HG03439 (cell line): ENCODE results near the gene IMMP2L.
"Not testable (repeated sequence)": the region's sequence is repeated elsewhere in the genome, so short reads cannot be mapped to it uniquely, and the experiment has no call there.

Experiments used
- ATAC-seq: cut with Tn5 transposase; IDR thresholded peaks from one replicate; pipeline ENCODE4 v1.9.1; 2021; ENCODE audit warnings: mild to moderate bottlenecking, moderate library complexity; ENCODE audit not compliant: unreplicated experiment

IMMP2L gene

DNA sequence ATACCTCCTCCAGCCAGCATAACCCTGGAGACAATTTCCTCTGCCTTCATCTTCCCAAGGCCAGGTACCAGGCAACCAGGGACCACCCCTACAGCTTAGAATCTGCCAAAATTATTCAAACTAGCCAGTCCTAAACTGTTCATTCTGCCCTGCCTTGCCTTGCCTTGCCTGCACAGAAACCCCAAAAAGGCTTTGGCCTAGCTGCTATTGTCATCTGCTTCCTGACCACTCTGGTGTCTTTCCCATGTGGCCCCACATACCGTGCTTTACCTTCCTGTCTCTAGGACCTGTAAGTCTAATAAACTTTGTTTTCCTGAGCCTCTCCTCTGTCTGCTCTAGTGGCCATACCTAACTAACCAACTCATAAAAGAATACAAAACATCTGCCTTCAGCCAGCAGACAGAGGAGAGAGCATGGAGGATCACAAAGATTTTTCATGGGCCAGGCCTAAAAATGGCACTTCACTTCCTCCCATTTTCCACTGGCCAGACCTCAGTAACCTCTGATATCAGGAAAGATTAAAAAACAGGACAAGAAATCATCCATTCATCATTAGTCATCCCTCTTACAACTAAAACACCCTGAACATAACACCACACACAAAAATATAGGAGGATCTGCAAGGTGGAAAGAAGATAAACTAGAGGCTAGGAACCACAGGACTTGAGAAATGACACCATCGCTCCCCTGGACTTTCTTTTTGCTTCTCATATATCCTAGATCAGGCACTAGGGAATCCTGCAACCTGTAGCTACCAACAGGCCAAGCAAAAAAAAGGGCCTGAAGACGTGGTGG lies 51.5 kb downstream of the IMMP2L start:
- ATAC-seq, result no peak

DNA sequence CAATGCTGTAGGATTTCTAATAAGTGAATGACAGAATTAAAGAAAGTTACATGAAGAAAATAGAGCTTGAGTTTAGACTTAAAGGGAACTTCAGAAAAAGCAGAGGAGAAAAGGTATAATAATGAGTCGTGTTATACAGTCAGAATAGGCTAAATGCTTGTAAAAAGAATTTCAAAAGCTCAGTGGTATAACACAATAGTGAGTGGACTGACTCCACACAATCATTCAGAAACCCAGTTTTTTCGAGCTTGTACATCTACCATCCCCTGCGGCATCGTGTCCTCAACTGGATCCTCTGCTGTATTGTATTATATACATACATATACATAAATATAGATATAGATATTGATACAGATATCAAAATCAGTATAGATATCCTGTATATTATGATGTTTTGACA lies 52.2 kb downstream of the IMMP2L start:
- no peak for ATAC-seq

DNA sequence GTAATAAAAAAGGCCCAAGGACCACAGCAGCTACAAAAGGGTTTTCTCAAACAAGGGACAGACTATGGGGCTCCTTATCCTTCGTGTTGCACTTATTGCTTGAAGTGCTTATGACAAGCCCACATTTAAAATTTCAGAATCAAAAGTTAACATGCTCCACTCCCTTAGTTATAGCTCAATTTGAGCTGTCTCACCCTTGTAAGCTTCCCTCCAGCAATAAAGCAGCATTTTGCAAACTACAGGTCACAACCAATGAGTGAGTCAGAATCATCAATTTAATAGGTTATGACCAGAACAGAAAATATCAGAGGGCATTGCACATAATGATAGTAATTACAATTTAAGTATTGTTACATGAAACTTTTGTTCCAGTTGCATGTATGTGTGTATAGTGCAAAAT lies 53.0 kb downstream of the IMMP2L start:
- ATAC-seq, result no peak

DNA sequence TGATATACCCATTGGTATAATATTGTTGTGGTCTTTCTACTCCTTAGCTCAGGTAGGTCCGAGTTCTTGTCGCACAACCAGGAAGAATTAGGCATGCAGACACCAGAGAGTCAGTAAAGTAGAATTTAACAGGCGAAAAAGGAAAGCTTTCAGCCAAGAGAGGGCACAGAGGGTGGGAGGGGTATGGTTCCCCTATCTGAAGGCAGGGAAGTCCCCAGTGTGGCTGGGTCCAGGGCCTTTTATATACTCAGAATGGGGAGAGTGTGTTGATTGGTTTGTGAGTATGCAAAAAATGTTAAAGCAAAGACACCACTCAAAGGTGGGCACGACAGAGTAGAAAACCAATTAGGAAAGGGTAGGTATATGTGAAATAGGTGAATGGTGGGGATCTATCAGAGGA lies 53.9 kb downstream of the IMMP2L start:
- no peak for ATAC-seq

DNA sequence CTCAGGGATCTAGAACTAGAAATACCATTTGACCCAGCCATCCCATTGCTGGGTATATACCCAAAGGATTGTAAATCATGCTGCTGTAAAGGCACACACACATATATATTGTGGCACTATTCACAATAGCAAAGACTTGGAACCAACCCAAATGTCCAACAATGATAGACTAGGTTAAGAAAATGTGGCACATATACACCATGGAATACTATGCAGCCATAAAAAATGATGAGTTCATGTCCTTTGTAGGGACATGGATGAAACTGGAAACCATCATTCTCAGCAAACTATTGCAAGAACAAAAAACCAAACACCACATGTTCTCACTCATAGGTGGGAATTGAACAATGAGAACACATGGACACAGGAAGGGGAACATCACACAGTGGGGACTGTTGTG lies 56.9 kb downstream of the IMMP2L start:
- ATAC-seq, result not testable (repeated sequence)

- ATAC-seq, result not testable (repeated sequence)
Observed at GRCh38 chr7:111501799-111502198, 60.5 kb downstream of the IMMP2L start.

- no peak for ATAC-seq
Observed at GRCh38 chr7:111499027-111499426, 63.3 kb downstream of the IMMP2L start.

DNA sequence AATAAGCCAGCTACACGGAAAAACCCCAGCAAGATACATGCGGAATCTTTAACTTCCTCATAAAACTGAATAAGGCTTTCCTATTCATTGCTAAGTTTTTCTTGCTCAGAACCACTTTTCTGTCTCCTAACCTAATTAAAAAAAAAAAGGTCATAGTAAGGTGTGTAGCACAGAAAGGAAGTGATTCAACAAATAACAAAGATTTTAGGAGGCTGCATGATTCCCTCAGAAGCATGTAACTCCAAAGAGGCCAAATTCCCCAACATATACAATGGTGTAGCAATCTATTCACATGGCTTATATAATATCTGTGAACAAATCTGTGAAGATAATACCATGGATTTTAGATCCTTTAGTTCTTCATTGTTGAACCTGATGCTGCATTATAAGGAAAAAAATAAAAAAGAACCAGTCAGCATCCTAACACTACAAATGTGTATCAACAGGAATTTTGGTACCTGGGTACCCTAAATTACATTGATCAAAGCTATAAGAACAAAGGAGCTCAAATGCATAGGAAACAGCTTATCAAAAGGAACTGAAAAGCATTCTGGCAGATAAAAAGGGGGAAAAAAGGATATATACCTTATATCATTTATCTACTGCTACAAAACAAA lies 63.8 kb downstream of the IMMP2L start:
- ATAC-seq, result no peak

DNA sequence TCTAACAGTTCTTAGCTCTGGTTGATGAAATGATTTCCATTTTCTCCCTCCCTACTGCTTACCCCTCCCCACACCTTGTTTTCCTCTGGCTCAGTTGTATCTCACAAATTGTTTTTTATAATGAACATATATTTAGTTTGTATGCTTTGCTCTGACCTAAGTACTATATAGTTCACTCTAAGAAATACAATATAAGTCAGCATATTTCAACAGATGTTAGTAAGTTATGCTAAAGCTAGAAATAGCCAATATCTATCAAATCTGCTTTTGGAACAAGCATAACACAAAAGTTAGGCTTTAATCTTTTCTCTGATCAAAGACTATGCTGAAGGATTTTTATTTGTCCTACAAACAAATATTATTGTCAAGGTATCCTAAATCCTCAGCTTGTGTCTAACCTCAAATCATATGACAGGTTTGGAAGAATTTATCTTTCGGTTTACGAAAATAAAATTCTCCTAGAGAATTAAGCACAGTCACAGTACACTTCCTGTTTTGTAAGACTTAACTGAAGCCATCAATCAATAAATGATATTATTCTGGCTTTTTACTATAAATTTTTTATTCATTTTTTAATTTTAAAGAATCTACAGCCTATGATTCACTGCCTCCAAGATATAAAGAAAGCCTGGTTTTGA lies 67.0 kb downstream of the IMMP2L start:
- no peak for ATAC-seq

DNA sequence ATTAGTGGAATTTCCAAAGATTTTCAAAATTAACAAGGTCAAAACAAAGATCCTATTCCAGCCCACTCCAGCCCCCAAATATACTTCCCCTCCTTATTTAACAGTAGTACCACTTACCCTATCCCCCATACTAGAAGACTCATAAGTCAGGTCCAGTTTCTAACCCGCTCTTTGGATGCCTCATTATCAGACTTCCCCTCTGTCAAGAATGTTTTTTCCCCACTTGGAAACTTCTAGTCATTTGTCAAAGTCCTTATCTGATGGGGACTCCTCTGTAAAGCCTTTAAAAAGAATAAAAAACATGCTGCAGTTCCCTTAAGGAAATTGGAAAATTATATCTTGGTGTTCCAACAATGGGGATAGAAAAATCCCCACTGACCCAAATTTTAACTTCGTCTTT lies 70.1 kb downstream of the IMMP2L start:
- no peak for ATAC-seq

DNA sequence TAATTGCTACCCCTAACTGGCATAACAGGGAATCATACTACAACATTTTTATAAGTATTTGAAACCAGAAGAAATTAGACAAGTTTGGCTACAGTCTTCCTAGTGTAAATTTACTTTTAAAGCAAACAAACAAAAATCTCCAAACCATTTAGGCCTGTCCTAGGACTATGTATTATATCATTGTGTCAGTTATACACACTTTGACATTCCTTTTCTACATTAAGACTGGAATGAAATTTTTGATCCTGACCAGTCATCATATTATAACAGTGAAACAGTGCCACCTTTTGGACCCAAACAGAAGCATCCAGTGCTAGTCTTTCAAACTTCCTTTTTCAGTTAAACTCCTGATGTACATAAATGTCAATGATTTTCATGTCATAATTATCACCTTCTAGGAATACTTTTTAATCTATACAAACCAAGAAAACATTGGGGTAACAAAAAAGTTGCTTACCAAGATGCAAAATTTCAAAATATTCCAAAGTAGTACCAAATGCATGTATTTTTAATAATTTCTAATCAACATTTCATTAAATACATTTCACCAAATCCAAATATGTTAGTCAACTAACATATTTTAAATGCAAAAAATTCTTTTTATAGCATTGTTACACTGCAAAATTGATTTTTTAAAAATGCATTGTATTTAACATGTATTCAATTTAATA lies 75.7 kb downstream of the IMMP2L start:
- peak; percentile 68 for ATAC-seq

- no peak for ATAC-seq
Observed at GRCh38 chr7:111485701-111486380, 76.5 kb downstream of the IMMP2L start.

- ATAC-seq, result no peak
Observed at GRCh38 chr7:111483078-111483477, 79.2 kb downstream of the IMMP2L start.

- no peak for ATAC-seq
Observed at GRCh38 chr7:111477462-111478225, 84.6 kb downstream of the IMMP2L start.

GRCh38 chr7:111476586-111477293 lies 85.6 kb downstream of the IMMP2L start:
- no peak for ATAC-seq

GRCh38 chr7:111475959-111476358 lies 86.3 kb downstream of the IMMP2L start:
- no peak for ATAC-seq

- ATAC-seq, result no peak
Observed at GRCh38 chr7:111475419-111475748, 86.9 kb downstream of the IMMP2L start.

DNA sequence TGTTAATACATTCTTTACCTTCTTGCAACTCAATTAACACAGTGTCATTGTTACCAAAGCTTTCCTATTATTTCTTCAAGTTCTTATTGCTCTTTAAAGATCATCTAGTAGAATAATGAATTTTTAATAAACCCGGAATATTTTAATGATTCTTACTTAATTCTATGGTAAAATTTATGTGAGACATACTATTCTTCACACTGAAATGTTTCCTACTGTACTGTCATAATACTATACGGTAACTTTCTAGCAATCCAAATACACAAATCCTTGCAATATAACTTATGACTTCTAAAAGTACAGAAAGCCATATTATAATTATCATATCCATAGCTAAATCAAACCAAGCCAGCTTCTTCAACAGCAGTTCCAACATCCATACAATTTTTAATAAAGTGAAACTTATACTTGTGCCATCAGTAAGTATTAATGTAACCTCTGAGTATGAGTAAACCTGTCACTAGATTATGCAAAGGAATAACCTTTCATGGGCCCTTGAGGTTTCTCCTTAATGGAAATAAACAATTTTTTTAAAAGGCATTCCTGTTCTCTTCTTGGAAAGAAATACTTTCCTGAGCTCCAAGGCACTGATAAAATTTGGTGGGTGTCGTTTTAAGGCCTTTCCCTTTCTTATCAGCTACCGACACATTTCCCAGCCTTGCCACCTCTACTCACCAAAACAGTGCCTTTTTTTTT lies 87.4 kb downstream of the IMMP2L start:
- ATAC-seq, result no peak
